AG09319 (cell line): ENCODE results near the gene CMIP.

Experiments
- DNase-seq: peaks from one replicate; pipeline ENCODE4 v3.0.0-alpha.2; 2010; ENCODE audit warnings: low read depth; ENCODE audit errors: extremely low read depth
- CTCF ChIP-seq: IDR thresholded peaks from 2 replicates; pipeline ENCODE4 v1.5.1; 2011; ENCODE audit warnings: low read depth, mild to moderate bottlenecking, inconsistent platforms, low read length, moderate library complexity

Gene CMIP

GRCh38 chr16:81436386-81436785, 8.2 kb upstream of the CMIP start:
- TF ChIP-seq CTCF, result no peak
- DNase-seq, result no peak

- TF ChIP-seq CTCF, result no peak
- DNase-seq, result no peak
These were observed 6.7 kb upstream of the CMIP start for GRCh38 chr16:81437865-81438264.

- DNase-seq, result no peak
- no peak for TF ChIP-seq CTCF
These were observed 3.5 kb upstream of the CMIP start for GRCh38 chr16:81440888-81441761.

GRCh38 chr16:81442220-81442915, 2.2 kb upstream of the CMIP start:
- DNase-seq, result no peak
- no peak for TF ChIP-seq CTCF

GRCh38 chr16:81442916-81443687, 1.5 kb upstream of the CMIP start:
- no peak for DNase-seq
- TF ChIP-seq CTCF, result no peak

GRCh38 chr16:81443688-81444447, 740 bp upstream of the CMIP start:
- TF ChIP-seq CTCF, result no peak
- no peak for DNase-seq
